Superior temporal gyrus (tissue), 1 donor: ENCODE results near the gene MROH7.

Source experiments
- DNase-seq: peaks from one replicate; pipeline ENCODE4 v3.0.0-alpha.2; 2016; ENCODE audit errors: extremely low spot score

The MROH7 gene

GRCh38 chr1:54738244-54738643, 96.7 kb downstream of the MROH7 start:
- DNase-seq: no peak

DNA sequence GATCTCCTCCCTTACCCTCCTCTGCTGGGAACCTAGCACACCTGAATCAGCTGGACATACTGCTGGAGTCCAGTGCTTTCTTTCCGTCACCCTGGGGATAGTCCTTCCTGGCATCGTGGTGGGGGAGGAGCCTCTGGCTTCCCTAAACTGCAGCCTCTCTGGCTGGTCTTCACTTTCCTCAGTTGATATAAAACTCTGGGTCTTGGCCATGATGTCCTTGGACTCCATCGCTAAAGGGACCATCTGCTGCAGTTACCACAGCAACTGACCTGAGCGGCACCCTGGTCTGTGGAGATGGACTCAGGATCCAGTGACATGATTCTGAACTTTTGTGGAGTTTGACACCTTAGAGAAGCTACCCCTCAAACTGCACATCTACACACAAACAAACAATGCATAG, 99.9 kb downstream of the MROH7 start:
- no peak for DNase-seq

GRCh38 chr1:54742282-54742681, 100.7 kb downstream of the MROH7 start:
- DNase-seq: no peak

GRCh38 chr1:54743416-54744226, 102.0 kb downstream of the MROH7 start:
- DNase-seq: no peak

DNA sequence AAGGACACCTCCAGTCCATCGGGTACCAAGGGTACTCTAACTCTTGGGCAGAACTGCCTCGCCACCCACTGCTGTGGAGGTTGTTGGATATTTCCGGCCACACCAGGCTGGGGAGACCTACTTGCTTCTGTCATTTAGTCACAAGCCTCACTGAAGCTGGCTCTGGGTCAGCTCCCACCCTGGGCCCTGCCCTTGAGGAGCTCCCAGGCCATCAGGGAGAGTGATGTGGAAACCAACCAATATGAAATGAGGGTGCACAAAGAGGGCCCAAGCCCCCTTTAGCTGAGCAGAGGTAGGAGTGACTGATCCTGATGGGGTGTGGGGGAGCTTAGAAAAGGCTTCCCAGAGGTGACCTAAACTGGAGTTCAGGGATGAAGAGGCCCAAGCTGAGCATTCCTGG, 103.1 kb downstream of the MROH7 start:
- no peak for DNase-seq

- no peak for DNase-seq
These were observed 103.7 kb downstream of the MROH7 start for GRCh38 chr1:54745274-54745673.

- no peak for DNase-seq
These were observed 104.3 kb downstream of the MROH7 start for GRCh38 chr1:54745864-54746263.

DNA sequence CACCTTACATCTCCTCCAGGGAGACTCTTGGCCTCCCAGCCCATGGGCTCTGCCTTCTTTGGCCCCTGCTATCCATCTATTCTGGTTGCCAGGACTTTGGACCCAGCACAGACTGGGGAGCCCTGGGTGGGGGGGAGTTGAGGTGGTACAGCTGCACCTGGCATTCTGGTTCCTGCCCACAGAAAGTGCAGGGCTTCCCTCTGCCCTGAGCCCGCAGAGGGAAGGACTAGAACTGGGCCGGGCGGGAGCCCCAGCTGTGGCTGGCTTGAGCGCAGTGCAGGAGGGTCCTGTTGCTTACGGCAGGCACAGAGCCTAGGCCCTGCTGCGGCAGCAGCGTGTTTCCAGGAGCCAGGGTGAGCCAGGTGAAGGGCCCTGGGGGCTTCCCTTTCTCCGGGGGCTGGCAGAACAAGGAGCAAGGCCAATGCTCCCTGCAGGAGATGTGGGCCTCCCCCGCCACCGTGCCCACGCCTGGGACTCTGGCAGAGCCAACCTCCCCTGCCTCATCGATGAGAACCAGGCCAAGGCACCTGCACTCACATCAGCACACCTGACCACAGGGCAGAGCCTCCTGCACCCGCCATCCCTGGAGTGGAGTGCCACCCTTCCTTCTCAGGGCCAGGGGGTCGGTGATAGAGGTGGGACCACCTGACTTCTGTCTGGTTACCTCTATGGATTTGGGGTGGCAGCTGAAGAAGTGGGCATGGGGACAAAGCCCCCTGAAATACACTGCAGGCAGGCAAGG, 106.7 kb downstream of the MROH7 start:
- no peak for DNase-seq

DNA sequence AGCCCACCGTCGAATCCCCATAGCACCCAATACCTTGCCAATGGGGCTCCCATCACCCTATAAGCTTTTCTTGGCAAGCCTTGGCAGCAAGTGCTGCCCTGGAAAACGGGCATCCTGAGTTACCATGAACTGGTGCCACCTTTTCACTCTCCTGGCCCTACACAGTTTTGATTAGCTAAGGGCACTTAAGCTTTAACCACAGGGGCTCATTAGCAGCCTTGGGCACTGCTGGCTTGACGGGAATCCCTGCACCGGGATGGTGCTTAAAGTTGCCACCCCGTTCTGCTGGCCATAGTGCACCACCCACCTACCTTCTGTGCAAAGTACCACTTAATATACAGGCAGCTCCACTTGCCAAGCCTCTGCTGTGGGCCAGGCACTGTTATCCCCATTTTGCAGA, 109.0 kb downstream of the MROH7 start:
- DNase-seq: no peak

DNA sequence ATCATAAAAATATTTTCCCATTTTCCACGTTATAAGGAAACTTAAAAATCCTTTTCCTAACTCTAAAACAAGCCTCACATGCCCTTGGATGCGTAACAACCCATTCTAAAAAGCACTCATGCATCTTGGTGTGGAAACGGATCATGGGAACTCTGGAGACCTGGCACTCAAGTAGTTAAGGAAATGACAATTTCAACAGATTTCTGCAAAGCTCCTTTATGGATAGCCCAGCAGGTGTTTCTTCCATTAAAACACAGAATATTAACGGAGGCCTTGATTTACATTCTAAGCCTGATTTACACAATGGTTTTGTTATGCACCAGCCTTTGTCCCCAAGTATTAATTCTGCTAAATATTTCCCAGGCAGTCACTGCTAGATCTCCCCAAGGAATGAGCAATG, 109.8 kb downstream of the MROH7 start:
- DNase-seq: no peak

- DNase-seq: no peak
These were observed 112.5 kb downstream of the MROH7 start for GRCh38 chr1:54754045-54754444.

GRCh38 chr1:54754486-54755285, 113.1 kb downstream of the MROH7 start:
- no peak for DNase-seq

DNA sequence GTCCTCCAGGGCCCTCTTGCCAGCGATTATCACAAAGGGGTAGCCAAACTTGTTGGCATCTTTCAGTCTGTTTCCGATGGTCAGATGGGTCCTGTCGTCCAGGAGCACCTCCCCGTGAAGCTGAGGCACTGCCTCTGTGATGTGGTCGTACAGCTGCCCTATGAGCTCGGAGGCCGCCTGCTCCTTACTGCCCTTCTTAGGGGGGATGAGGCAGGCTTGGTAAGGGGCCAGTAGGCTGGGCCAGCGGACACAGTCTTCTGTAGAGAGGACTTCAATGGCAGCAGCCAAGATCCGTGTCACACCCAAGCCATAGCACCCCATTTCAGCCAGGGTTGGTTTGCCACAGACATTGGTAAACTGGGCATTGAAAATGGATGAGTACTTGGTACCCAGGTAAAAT, 116.2 kb downstream of the MROH7 start:
- DNase-seq: no peak

GRCh38 chr1:54758678-54759348, 117.2 kb downstream of the MROH7 start:
- no peak for DNase-seq
